ENCODE measurements around the gene FBL.
"Not testable (repeated sequence)": the region's sequence is repeated elsewhere in the genome, so short reads cannot be mapped to it uniquely, and the experiment has no call there.

Gene FBL

GRCh38 chr19:39878866-39879265, 32.7 kb upstream of the FBL start:
- not testable (repeated sequence) for H3K36me3 ChIP-seq (ENCODE audit: low read depth); DNase-seq (ENCODE audit: low spot score); H3K4me1 ChIP-seq (ENCODE audit: insufficient read depth, poor library complexity, severe bottlenecking); H3K27me3 ChIP-seq (ENCODE audit: insufficient read depth, poor library complexity, severe bottlenecking); H3K27ac ChIP-seq (ENCODE audit: poor library complexity, severe bottlenecking); ATAC-seq (ENCODE audit: low read depth); H3K9me3 ChIP-seq (ENCODE audit: severe bottlenecking); H3K4me3 ChIP-seq (ENCODE audit: severe bottlenecking)

- H3K27me3 ChIP-seq (ENCODE audit: insufficient read depth, poor library complexity, severe bottlenecking), result no peaks in the 10 kb centered on the region
- H3K9me3 ChIP-seq (ENCODE audit: severe bottlenecking), result no peaks in the 10 kb centered on the region
- H3K4me3 ChIP-seq (ENCODE audit: severe bottlenecking), result no peak overlapping the region
- no peaks in the 10 kb centered on the region for H3K36me3 ChIP-seq (ENCODE audit: low read depth)
- H3K27ac ChIP-seq (ENCODE audit: poor library complexity, severe bottlenecking), result no peak overlapping the region
- H3K4me1 ChIP-seq (ENCODE audit: insufficient read depth, poor library complexity, severe bottlenecking), result no peaks in the 10 kb centered on the region
- ATAC-seq (ENCODE audit: low read depth) (no peak), DNase-seq (ENCODE audit: low spot score) (no peak)
- TF ChIP-seq CTCF (IDR thresholded peaks at IDR 0.05; ENCODE audit: poor library complexity, severe bottlenecking), result no peak
Observed at GRCh38 chr19:39878398-39878797, 32.2 kb upstream of the FBL start.

GRCh38 chr19:39877982-39878381, 31.8 kb upstream of the FBL start:
- H3K36me3 ChIP-seq (ENCODE audit: low read depth); H3K27ac ChIP-seq (ENCODE audit: poor library complexity, severe bottlenecking); ATAC-seq (ENCODE audit: low read depth); DNase-seq (ENCODE audit: low spot score); H3K27me3 ChIP-seq (ENCODE audit: insufficient read depth, poor library complexity, severe bottlenecking); H3K4me3 ChIP-seq (ENCODE audit: severe bottlenecking); H3K9me3 ChIP-seq (ENCODE audit: severe bottlenecking); H3K4me1 ChIP-seq (ENCODE audit: insufficient read depth, poor library complexity, severe bottlenecking): not testable (repeated sequence)

GRCh38 chr19:39877488-39877887, 31.3 kb upstream of the FBL start:
- not testable (repeated sequence) for DNase-seq (ENCODE audit: low spot score); H3K9me3 ChIP-seq (ENCODE audit: severe bottlenecking); H3K27me3 ChIP-seq (ENCODE audit: insufficient read depth, poor library complexity, severe bottlenecking); H3K27ac ChIP-seq (ENCODE audit: poor library complexity, severe bottlenecking); H3K4me3 ChIP-seq (ENCODE audit: severe bottlenecking); H3K36me3 ChIP-seq (ENCODE audit: low read depth); H3K4me1 ChIP-seq (ENCODE audit: insufficient read depth, poor library complexity, severe bottlenecking); ATAC-seq (ENCODE audit: low read depth)

GRCh38 chr19:39876486-39876885, 30.3 kb upstream of the FBL start:
- not testable (repeated sequence) for H3K27ac ChIP-seq (ENCODE audit: poor library complexity, severe bottlenecking); ATAC-seq (ENCODE audit: low read depth)

GRCh38 chr19:39875401-39875864, 29.3 kb upstream of the FBL start:
- not testable (repeated sequence) for H3K4me1 ChIP-seq (ENCODE audit: insufficient read depth, poor library complexity, severe bottlenecking); H3K36me3 ChIP-seq (ENCODE audit: low read depth); H3K27ac ChIP-seq (ENCODE audit: poor library complexity, severe bottlenecking); H3K9me3 ChIP-seq (ENCODE audit: severe bottlenecking); H3K4me3 ChIP-seq (ENCODE audit: severe bottlenecking); DNase-seq (ENCODE audit: low spot score); H3K27me3 ChIP-seq (ENCODE audit: insufficient read depth, poor library complexity, severe bottlenecking); ATAC-seq (ENCODE audit: low read depth)

More at GRCh38 chr19:39876486-39876885, 30.3 kb upstream of the FBL start:
- not testable (repeated sequence) for H3K4me1 ChIP-seq (ENCODE audit: insufficient read depth, poor library complexity, severe bottlenecking); H3K36me3 ChIP-seq (ENCODE audit: low read depth); H3K27me3 ChIP-seq (ENCODE audit: insufficient read depth, poor library complexity, severe bottlenecking); H3K9me3 ChIP-seq (ENCODE audit: severe bottlenecking); H3K4me3 ChIP-seq (ENCODE audit: severe bottlenecking); DNase-seq (ENCODE audit: low spot score)

- H3K36me3 ChIP-seq (ENCODE audit: low read depth), result no peaks in the 10 kb centered on the region
- no peak overlapping the region for H3K4me3 ChIP-seq (ENCODE audit: severe bottlenecking)
- TF ChIP-seq CTCF (IDR thresholded peaks at IDR 0.05; ENCODE audit: poor library complexity, severe bottlenecking), result no peak
- ATAC-seq (ENCODE audit: low read depth), result peak; percentile 28; the same call in 2 of the 3 replicates
- H3K27me3 ChIP-seq (ENCODE audit: insufficient read depth, poor library complexity, severe bottlenecking), result no peaks in the 10 kb centered on the region
- H3K4me1 ChIP-seq (ENCODE audit: insufficient read depth, poor library complexity, severe bottlenecking), result no peaks in the 10 kb centered on the region
- no peak overlapping the region for H3K27ac ChIP-seq (ENCODE audit: poor library complexity, severe bottlenecking)
- DNase-seq (ENCODE audit: low spot score), result no peak
- no peaks in the 10 kb centered on the region for H3K9me3 ChIP-seq (ENCODE audit: severe bottlenecking)
Observed at GRCh38 chr19:39874404-39874803, 28.2 kb upstream of the FBL start.
